Coronary artery (tissue), 2 donors: ENCODE results near the gene PLA2G2F.

Experiments used
- DNase-seq: peaks from one replicate; pipeline ENCODE4 v3.0.0-alpha.2; 2017; ENCODE audit warnings: low spot score
- H3K27ac ChIP-seq, 2 donors: fragments of 200-600 bp; sonication (generic); one replicate each; pipeline ENCODE4 v1.5.1; 2016 to 2019
- H3K4me3 ChIP-seq: fragments of 200-600 bp; sonication (generic); 2 replicates; pipeline ENCODE4 v1.5.1; 2016; ENCODE audit warnings: mild to moderate bottlenecking, moderate library complexity
- CTCF ChIP-seq: fragments of 200-600 bp; sonication (generic); IDR thresholded peaks from one replicate; pipeline ENCODE4 v1.5.1; 2019; ENCODE audit warnings: antibody characterized with exemption

Gene PLA2G2F

GRCh38 chr1:20150326-20150705 is 11.2 kb downstream of the PLA2G2F start:
- H3K4me3 ChIP-seq, result no peak overlapping the region
- H3K27ac ChIP-seq, result no peak overlapping the region
- no peak for DNase-seq
- TF ChIP-seq CTCF, result no peak

GRCh38 chr1:20150969-20151368 is 11.8 kb downstream of the PLA2G2F start:
- no peak for TF ChIP-seq CTCF
- Histone ChIP-seq H3K4me3 (no peak overlapping the region), H3K27ac (no peak overlapping the region)
- DNase-seq, result no peak

GRCh38 chr1:20151906-20152598 is 12.9 kb downstream of the PLA2G2F start:
- Histone ChIP-seq H3K27ac (peak overlapping the region in 1 of 2 donors; percentile 43), H3K4me3 (peak overlapping the region; percentile 62)
- peak; percentile 90 for TF ChIP-seq CTCF
- peak; percentile 86 for DNase-seq

GRCh38 chr1:20152599-20152930 is 13.4 kb downstream of the PLA2G2F start:
- no peak for TF ChIP-seq CTCF
- no peak for DNase-seq
- Histone ChIP-seq H3K27ac (peak overlapping the region in 1 of 2 donors; percentile 43), H3K4me3 (peak overlapping the region; percentile 62)

DNA sequence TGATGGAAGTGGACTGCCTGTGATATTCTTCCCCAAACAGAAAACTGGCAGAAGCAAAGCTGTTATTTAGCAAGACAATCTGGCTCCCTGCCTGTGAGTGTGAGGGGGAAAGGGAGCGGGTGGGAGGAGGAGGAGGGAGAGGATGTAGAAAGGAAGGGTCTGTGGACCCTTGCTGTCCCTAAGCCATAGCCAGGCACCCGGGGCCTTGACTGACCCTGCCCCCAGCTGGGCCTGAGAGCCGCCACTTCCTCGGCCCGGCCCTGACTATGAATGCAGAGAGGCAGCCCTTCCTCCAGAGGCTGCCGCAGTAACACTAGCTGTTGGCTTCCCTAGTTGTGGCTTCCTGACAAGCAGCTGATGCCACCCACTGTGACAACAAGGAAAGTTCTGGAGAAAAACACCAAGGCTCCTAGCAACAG is 13.9 kb downstream of the PLA2G2F start:
- H3K27ac ChIP-seq, result peak overlapping the region in 1 of 2 donors; percentile 43
- TF ChIP-seq CTCF, result no peak
- DNase-seq, result no peak
- no peak overlapping the region for H3K4me3 ChIP-seq

- TF ChIP-seq CTCF, result no peak
- no peak for DNase-seq
- Histone ChIP-seq H3K4me3 (peak overlapping the region; percentile 17), H3K27ac (peak overlapping the region in 1 of 2 donors; percentile 39)
These were observed 15.2 kb downstream of the PLA2G2F start for GRCh38 chr1:20154301-20154831.
